NOMO-1 treated with dmso at 0.1 percent for 144 hours (cell line): ENCODE measurements around the gene YAP1.

ENCODE experiments used
- DNase-seq: peaks from one replicate; lab custom pipeline; 2025; ENCODE audit not compliant: unreplicated experiment; lab: John Stamatoyannopoulos, UW

YAP1 gene

DNA sequence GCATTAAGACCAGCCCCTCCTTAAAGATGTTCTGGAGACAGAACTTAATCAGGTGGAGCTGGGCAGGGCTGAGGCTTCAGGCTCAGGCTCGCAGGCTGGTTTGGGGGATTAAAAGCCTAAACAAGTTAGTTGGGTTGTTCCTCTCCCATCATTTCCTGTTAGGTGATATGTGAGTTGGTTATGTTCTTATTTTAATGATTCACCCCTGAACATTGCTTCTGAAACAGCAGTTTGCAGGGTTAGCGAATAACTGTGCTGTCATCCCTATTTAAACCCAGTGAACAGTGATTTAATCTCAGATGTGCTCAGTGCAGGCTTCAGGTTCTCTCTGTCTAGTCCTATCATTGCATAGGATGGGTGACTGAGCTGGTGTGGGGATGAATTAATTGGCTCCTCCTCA is 159.7 kb downstream of the YAP1 start:
- no peak for DNase-seq

DNA sequence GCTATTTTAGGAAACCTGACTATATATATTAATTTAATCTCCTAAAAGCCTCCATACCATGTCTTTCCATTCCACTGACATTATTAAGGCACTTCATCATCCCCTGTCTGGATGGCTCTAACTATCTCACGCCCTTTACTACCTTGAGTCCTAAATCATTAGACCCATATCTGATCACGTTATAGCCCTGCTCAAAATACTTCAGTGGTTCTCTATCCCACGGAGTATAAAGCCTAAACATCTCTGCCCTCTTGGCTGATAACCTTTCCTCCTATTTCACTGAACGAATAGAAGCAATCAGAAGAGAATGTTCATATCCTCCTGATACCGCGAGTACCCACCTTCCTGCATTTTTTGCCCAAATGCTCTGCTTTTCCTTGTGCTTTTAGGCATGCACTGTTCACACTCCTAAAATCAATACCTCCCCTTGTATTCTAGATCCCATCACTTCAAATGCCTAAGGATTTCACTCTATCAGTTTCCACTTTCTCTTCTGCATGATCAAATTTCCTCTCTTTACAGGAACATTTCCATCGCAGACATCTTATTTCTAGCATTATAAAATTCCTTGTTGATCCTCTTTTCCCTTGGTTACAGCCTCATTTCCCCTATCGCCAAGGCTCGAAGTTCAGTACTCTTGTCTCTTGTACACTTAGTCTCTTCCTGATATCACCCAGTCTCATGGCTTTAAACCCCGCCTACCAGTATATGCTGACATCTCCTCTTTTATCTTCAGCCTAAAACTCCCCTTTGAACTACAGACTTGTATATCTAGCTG is 162.0 kb downstream of the YAP1 start:
- DNase-seq = no peak

DNA sequence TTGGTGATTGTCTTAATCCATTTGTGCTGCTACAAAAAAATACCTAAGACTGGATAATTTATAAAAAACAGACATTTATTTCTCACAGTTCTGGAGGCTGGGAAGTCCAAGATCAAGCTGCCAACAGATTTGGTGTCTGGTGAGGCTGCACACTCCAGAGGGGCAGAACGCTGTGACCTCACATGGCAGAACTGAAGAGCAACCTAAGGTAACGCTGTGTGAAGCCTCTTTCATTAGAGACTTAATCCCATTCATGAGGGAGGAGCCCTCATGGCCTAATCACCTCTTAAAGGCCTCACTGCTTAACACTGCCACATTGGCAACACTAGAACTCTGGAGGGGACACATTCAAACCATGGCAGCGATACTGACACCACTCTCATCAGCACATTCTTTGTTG is 164.4 kb downstream of the YAP1 start:
- DNase-seq = no peak

- DNase-seq = no peak
Measured at GRCh38 chr11:102276362-102276761, 166.1 kb downstream of the YAP1 start.

- no peak for DNase-seq
Measured at GRCh38 chr11:102276783-102277182, 166.5 kb downstream of the YAP1 start.

GRCh38 chr11:102279641-102280170 is 169.5 kb downstream of the YAP1 start:
- DNase-seq = no peak

- no peak for DNase-seq
Measured at GRCh38 chr11:102280245-102280833, 170.1 kb downstream of the YAP1 start.
